GM12891 (cell line): ENCODE data around the gene KCNE4.

Experiments
- POLR2A ChIP-seq: IDR thresholded peaks from 2 replicates; pipeline ENCODE4 v1.6.1; 2011; ENCODE audit warnings: low read depth, low read length, control low read depth
- POLR2AphosphoS5 ChIP-seq: IDR thresholded peaks from 2 replicates; pipeline ENCODE4 v1.6.1; 2011; ENCODE audit warnings: low read depth, low read length, control low read depth

- TF ChIP-seq POLR2AphosphoS5 = no peak
- TF ChIP-seq POLR2A = no peak
Measured at GRCh38 chr2:223082706-223083105, 30.7 kb downstream of the KCNE4 start.
